HG03097 (cell line): ENCODE measurements around the gene TRHDE.
"Not testable (repeated sequence)": the region's sequence is repeated elsewhere in the genome, so short reads cannot be mapped to it uniquely, and the experiment has no call there.

Source experiments
- ATAC-seq: cut with Tn5 transposase; IDR thresholded peaks from one replicate; pipeline ENCODE4 v1.9.1; 2021; ENCODE audit not compliant: unreplicated experiment, low FRiP score

TRHDE gene

GRCh38 chr12:72493407-72493806 lies 221.2 kb downstream of the TRHDE start:
- no peak for ATAC-seq

GRCh38 chr12:72498354-72498753 lies 226.2 kb downstream of the TRHDE start:
- no peak for ATAC-seq

- no peak for ATAC-seq
Measured at GRCh38 chr12:72499244-72499643, 227.1 kb downstream of the TRHDE start.

GRCh38 chr12:72502546-72502945 lies 230.4 kb downstream of the TRHDE start:
- no peak for ATAC-seq

GRCh38 chr12:72505227-72505626 lies 233.1 kb downstream of the TRHDE start:
- ATAC-seq: no peak

- ATAC-seq: no peak
Measured at GRCh38 chr12:72509891-72510290, 237.7 kb downstream of the TRHDE start.

- no peak for ATAC-seq
Measured at GRCh38 chr12:72510772-72511171, 238.6 kb downstream of the TRHDE start.

- no peak for ATAC-seq
Measured at GRCh38 chr12:72511498-72511897, 239.3 kb downstream of the TRHDE start.

- no peak for ATAC-seq
Measured at GRCh38 chr12:72511906-72512305, 239.7 kb downstream of the TRHDE start.

GRCh38 chr12:72520044-72520678 lies 248.0 kb downstream of the TRHDE start:
- not testable (repeated sequence) for ATAC-seq

GRCh38 chr12:72521326-72521725 lies 249.2 kb downstream of the TRHDE start:
- ATAC-seq: no peak

GRCh38 chr12:72522411-72522810 lies 250.2 kb downstream of the TRHDE start:
- ATAC-seq: no peak

- ATAC-seq: no peak
Measured at GRCh38 chr12:72523754-72524153, 251.6 kb downstream of the TRHDE start.

- no peak for ATAC-seq
Measured at GRCh38 chr12:72535212-72535990, 263.2 kb downstream of the TRHDE start.

GRCh38 chr12:72540811-72541210 lies 268.6 kb downstream of the TRHDE start:
- no peak for ATAC-seq

GRCh38 chr12:72543777-72544467 lies 271.8 kb downstream of the TRHDE start:
- ATAC-seq: no peak

GRCh38 chr12:72546106-72546505 lies 273.9 kb downstream of the TRHDE start:
- ATAC-seq: no peak

GRCh38 chr12:72547573-72547972 lies 275.4 kb downstream of the TRHDE start:
- ATAC-seq: no peak

- ATAC-seq: no peak
Measured at GRCh38 chr12:72549184-72549583, 277.0 kb downstream of the TRHDE start.

- ATAC-seq: no peak
Measured at GRCh38 chr12:72560003-72560769, 288.0 kb downstream of the TRHDE start.

GRCh38 chr12:72570601-72571000 lies 298.4 kb downstream of the TRHDE start:
- no peak for ATAC-seq
